Nephron progenitor cell (in vitro differentiated cells): Measurements from ENCODE around the gene SRSF8.

Source experiments
- DNase-seq: peaks from one replicate; pipeline ENCODE4 v3.0.0; 2021
- H3K27ac Mint-ChIP-seq: 2 replicates; pipeline ENCODE4 v1.8.0; 2021; ENCODE audit warnings: mild to moderate bottlenecking, moderate library complexity, mixed read lengths
- H3K27me3 Mint-ChIP-seq: 2 replicates; pipeline ENCODE4 v1.8.0; 2021; ENCODE audit warnings: mild to moderate bottlenecking, low read depth, mixed read lengths; ENCODE audit not compliant: poor library complexity
- H3K36me3 Mint-ChIP-seq: 2 replicates; pipeline ENCODE4 v1.8.0; 2021; ENCODE audit warnings: low read depth, mixed read lengths
- H3K4me1 Mint-ChIP-seq: 2 replicates; pipeline ENCODE4 v1.8.0; 2021; ENCODE audit warnings: mixed read lengths
- H3K4me3 Mint-ChIP-seq: 2 replicates; pipeline ENCODE4 v1.8.0; 2021; ENCODE audit warnings: mild to moderate bottlenecking, moderate library complexity, mixed read lengths
- H3K9me3 Mint-ChIP-seq: 2 replicates; pipeline ENCODE4 v1.8.0; 2021; ENCODE audit warnings: mild to moderate bottlenecking, moderate library complexity, mixed read lengths
- CTCF ChIP-seq: fragments of 200-600 bp; sonication (generic); IDR thresholded peaks from 2 replicates; pipeline ENCODE4 v1.5.0; 2021; ENCODE audit warnings: antibody characterized with exemption

SRSF8 gene

GRCh38 chr11:95086836-95087570 lies 20.3 kb downstream of the SRSF8 start:
- no peak for DNase-seq
- Mint-ChIP-seq H3K27ac (no peak overlapping the region), H3K4me3 (no peak overlapping the region), H3K36me3 (no peaks in the 10 kb centered on the region), H3K27me3 (peaks cover 24% of the 10 kb centered on the region), H3K9me3 (no peaks in the 10 kb centered on the region), H3K4me1 (peaks cover 61% of the 10 kb centered on the region)
- TF ChIP-seq CTCF, result no peak

GRCh38 chr11:95088946-95089619 lies 22.4 kb downstream of the SRSF8 start:
- H3K4me1 Mint-ChIP-seq, result peaks cover 79% of the 10 kb centered on the region
- no peak overlapping the region for H3K27ac Mint-ChIP-seq

GRCh38 chr11:95089620-95090542 lies 23.2 kb downstream of the SRSF8 start, which contains the start of gene ENDOD1:
Gene ENDOD1, plus strand, starts transcription at chr11:95089846. Its CDS starts 82 bp downstream, at chr11:95089928.
- Mint-ChIP-seq H3K4me1 (peaks cover 77% of the 10 kb centered on the region), H3K36me3 (no peaks in the 10 kb centered on the region)

More at GRCh38 chr11:95088946-95089619, 22.4 kb downstream of the SRSF8 start:
- Mint-ChIP-seq H3K27me3 (peaks cover 37% of the 10 kb centered on the region), H3K9me3 (no peaks in the 10 kb centered on the region), H3K4me3 (peak overlapping the region; percentile 82), H3K36me3 (no peaks in the 10 kb centered on the region)
- DNase-seq, result no peak
- no peak for TF ChIP-seq CTCF

GRCh38 chr11:95091663-95092180 lies 25.0 kb downstream of the SRSF8 start:
- H3K27me3 Mint-ChIP-seq, result peaks cover 37% of the 10 kb centered on the region
- H3K27ac Mint-ChIP-seq, result no peak overlapping the region
- no peaks in the 10 kb centered on the region for H3K9me3 Mint-ChIP-seq
- DNase-seq, result no peak
- H3K4me1 Mint-ChIP-seq, result peaks cover 58% of the 10 kb centered on the region
- H3K4me3 Mint-ChIP-seq, result no peak overlapping the region
- TF ChIP-seq CTCF, result no peak
- no peaks in the 10 kb centered on the region for H3K36me3 Mint-ChIP-seq

More at GRCh38 chr11:95089620-95090542, 23.2 kb downstream of the SRSF8 start, which contains the start of gene ENDOD1:
- H3K27me3 Mint-ChIP-seq, result peaks cover 37% of the 10 kb centered on the region
- no peak for TF ChIP-seq CTCF
- H3K27ac Mint-ChIP-seq, result no peak within 1 kb of the TSS
- no peaks in the 10 kb centered on the region for H3K9me3 Mint-ChIP-seq
- DNase-seq, result peak; percentile 86
- H3K4me3 Mint-ChIP-seq, result peak within 1 kb of the TSS; percentile 89

- peak; percentile 59 for TF ChIP-seq CTCF
- Mint-ChIP-seq H3K4me3 (peak overlapping the region; percentile 47), H3K36me3 (no peaks in the 10 kb centered on the region), H3K27me3 (peaks cover 42% of the 10 kb centered on the region), H3K27ac (no peak overlapping the region), H3K4me1 (peaks cover 54% of the 10 kb centered on the region), H3K9me3 (no peaks in the 10 kb centered on the region)
- DNase-seq, result no peak
Observed at GRCh38 chr11:95092549-95093324, 26.0 kb downstream of the SRSF8 start.
